Measurements from ENCODE around the gene RAB10.
"Not testable (repeated sequence)": the region's sequence is repeated elsewhere in the genome, so short reads cannot be mapped to it uniquely, and the experiment has no call there.

RAB10 gene

DNA sequence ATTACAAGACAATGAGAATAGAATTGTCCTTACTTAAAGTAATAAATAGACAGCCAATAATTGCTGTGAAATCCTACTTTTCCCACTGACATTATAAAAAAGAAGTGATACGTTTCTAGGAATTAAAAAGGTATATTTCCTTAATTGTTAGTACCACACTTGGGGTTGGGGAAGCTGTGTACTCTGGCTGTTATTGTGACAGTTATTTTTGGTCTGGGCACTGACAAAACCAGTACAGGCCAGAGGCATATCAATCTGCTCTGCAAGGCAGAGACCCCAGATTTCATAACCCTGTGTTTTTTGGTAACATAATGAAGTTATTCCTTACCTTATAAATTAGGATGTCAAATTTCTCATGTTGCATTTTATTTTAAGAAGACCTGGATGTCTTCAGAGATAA, 66.5 kb downstream of the RAB10 start:
- DNase-seq: no peak

DNA sequence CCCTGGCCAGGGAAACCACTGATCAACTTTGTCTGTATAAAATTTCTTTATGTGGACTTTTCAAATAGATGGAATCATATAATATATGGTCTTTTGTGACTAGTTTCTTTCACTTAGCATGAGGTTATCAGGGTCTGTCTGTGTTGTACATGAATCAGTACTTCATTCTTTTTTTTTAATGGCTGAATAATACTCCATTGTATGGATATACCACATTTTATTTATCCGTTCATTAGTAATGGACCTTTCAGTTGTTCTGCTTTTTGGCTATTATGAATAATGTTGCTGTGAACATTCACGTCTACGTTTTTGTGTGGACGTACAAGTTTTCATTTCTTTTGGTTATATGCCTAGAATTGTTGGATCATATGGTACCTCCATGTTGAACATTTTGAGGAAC, 69.9 kb downstream of the RAB10 start:
- DNase-seq: no peak

DNA sequence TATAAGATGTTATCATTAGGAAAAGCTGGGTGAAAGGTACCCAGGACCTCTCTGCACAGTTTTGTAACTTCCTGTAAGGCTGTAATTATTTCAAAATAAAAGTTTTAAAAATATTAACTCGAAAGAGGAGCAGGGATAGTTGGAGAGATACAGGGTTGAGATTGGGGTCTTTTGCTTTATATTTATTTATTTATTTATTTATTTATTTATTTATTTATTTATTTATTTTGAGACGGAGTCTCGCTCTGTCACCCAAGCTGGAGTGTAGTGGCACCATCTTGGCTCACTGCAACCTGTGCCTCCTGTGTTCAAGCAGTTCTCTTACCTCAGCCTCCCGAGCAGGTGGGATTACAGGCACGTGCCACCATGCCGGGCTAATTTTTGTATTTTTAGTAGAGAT, 74.8 kb downstream of the RAB10 start:
- not testable (repeated sequence) for DNase-seq

DNA sequence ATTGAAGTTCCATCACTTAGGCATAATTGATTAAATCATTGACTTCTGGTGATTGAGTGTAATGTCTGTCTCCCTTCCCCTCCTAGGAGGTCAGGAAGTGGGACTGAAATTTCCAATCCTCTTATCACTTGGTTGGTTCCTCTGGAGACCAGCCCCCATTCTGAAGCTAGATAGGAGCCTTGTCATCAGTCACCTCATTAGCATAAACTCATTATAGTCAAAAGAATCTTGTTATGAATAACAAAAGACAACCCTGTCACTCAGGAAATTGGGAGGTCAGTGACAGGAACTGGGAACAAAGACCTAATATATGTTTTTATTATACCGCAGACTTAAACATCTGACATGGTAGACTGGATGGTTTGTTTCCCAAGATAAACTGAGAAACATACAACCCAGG, 78.3 kb downstream of the RAB10 start:
- no peak for DNase-seq

DNA sequence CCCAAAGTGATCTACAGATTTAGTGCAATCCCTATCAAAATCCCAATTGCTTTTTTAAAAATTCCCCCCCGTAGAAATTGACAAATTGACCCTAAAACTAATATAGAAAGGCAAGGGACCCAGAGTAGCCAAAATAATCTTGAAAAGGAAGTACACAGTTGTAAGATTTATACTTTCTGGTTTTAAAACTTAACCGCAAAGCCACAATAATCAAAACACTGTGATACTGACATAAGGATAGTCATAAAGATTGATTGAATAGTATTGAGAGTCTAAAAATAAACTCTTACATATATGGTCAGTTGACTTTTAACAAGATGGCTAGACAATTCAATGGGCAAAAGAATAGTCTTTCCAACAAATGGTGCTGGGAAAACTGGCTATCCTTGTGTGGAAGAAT, 80.3 kb downstream of the RAB10 start:
- no peak for DNase-seq

DNA sequence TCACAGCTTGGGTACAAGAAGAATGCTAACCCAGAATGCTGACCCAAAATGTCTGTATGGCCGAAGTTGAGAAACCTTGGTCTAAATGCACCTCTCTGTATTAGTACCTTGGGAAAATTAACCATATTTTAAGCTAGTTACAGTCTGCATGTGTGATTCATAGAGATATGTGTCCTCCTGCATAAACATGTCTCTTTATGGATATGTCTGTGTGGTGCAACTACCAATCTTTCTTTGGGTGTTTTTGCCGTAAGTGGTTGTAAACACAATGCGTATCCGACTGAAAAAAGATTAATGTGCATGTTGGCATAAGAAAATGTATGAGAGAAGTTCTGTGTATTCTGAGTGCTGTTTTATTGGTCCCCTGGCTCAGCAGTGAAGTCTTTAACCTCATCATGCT, 84.8 kb downstream of the RAB10 start:
- no peak for DNase-seq

DNA sequence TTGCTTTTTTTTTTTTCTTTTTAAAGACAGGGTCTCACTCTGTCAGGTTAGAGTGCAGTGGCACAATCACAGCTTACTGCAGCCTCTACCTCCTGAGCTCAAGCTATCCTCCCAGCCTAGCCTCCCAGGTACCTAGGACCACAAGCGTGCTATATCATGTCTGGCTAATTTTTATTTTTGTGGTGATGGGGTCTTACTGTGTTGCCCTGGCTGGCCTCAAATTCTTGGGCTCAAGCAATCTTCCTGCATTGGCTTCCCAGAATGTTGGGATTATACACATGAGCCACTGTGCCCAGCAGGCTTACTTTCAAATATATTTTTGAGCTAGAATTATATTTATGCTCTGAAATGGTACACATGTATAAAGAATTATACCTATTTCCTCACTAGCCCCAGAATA, 85.6 kb downstream of the RAB10 start:
- no peak for DNase-seq

DNA sequence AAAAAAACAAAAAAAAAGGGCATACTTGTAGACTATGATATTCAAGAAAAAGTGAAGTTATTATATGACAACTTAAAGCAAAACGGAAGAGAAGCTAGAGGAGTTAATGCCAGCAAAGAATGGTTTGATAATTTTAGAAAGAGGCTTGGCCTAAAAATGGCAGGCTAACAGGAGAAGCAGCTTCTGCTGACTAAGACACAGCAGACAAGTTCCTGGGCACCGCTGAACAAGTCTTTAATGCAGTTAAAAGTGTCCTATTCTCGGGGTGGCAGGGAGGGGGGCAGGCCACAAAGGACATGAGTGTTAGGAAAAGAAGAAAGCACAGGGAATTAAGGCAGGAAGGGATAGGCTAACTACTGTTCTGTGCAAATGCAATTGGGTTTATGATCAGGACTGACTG, 88.7 kb downstream of the RAB10 start:
- DNase-seq: no peak

DNA sequence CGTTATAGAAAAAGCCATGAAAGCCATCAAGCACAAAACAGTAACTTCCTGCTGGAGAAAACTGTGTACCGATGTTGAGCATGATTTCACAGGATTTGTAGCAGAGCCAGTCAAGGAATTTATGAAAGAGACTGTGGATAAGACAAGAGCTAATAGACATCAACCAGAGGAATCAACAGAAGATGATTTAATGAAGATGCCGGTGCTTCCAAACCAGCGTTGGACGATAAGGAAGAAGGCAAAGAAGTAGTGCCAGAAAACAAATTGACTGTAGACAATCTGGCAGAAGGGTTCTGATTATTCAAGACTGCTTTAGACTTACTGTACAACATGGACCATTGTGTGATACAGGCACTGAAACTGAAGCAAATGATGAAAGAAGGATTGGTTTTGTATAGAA, 89.5 kb downstream of the RAB10 start:
- DNase-seq: no peak

DNA sequence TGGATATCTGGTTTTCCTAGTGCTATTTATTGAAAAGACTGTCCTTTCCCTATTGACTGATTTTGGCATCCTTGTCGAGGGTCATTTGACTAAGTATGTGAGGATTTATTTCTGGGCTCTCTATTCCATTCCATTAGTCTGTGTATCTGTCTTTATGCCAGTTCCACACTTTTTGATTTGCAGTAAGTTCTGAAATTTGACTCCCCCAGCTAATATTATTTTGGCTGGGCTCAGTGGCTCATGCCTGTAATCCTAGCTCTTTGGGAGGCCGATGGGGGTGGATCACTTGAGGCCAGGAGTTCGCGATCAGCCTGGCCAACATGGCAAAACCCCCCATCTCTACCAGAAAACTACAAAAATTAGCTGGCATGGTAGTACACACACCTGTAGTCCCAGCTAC, 92.2 kb downstream of the RAB10 start:
- DNase-seq: no peak

DNA sequence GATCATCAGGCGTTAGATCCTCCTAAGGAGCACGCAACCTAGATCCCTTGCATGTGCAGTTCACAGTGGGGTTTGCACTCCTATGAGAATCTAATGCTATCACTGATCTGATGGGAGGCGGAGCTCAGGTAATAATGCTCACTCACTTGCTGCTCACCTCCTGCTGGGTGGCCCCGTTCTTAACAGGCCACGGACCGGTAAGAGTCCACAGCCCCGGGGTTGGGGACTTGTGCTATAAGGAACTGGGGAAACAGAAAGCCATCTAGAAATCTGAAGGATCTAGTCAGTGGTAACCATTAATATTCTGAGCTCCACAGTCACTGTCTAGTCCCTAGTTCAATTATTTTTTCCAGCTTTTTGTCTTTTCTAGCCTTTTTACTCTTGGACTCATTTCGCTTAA, 94.3 kb downstream of the RAB10 start:
- DNase-seq: no peak

DNA sequence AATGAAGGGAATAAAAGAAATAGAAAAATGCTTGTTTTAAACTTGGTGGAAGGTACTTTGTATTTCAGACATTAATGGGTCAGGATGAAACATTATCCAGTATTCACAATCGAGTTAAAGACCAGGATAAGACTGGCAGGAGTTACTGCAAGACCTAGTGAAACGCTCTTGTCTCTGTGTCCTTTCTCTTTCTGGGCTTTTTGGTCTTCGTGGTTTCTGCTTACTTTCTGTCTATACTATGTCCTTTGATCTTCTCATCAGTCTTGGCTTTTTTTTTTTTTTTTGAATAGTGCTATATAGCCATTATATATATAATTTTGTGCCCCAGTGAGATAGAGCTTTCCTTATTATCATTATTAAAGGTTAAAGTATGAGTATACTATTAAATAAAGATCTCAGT, 96.9 kb downstream of the RAB10 start:
- no peak for DNase-seq

DNA sequence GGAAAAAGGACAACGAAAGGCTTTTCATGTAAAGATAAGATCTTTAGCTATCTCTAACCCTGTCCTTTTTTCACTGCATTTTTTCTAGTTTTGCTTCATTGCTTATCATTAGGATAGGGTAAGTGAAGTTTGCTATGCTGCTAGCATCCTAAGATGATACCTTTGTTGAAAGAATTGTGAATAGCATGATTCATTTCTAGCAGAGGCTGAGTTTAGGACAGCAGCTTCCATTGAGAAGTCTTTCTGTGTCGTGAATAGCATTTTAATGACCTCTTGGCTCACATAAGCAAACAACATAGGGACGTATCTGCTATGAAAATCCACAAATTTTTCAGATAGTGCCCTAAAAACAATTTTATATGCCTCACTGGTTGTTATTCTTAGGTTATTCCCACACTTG, 102.6 kb downstream of the RAB10 start:
- DNase-seq: no peak

DNA sequence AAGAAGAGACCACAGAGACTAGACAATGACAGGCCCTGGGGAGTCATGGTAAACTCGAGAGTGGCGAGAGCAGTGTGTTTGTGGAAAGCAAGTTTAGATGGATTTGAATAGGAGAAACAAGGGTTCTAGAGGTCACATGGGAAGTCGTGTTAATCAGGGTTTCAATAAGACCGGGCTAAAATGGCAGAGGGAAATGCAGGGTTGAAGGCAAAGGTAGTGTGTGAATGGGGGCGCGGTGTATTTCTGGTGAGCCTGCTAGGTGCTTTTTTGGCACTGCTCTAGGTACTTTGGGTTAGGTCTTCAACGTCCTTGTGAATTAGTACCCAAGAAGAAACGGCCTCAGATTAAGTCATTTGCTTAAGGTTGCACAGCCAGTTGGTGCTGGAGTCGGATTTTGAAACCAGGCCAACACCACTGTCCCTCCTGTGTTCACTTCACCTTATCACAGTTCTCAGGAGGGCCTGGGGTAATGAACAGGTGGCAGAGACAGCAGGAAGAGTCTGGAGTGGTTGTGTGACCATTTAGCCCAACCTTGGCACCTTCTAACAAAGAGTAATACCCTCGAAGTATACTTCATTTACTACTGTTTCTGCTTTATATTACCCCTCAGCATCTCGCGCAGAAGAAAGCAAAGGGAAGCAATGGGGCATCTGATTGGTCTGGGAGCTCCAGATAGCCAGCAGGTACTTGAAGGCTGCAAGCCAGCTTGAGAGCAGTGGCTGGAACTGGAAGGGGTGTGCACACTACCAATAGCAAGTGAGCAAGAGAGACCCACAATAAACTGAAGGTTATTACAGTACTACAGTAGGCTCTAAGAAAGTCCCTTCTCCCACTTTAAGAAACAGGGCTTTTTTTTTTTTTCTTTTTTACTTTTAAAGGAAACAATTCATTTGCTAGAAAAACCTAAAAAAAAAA, 105.6 kb downstream of the RAB10 start:
- DNase-seq: no peak

DNA sequence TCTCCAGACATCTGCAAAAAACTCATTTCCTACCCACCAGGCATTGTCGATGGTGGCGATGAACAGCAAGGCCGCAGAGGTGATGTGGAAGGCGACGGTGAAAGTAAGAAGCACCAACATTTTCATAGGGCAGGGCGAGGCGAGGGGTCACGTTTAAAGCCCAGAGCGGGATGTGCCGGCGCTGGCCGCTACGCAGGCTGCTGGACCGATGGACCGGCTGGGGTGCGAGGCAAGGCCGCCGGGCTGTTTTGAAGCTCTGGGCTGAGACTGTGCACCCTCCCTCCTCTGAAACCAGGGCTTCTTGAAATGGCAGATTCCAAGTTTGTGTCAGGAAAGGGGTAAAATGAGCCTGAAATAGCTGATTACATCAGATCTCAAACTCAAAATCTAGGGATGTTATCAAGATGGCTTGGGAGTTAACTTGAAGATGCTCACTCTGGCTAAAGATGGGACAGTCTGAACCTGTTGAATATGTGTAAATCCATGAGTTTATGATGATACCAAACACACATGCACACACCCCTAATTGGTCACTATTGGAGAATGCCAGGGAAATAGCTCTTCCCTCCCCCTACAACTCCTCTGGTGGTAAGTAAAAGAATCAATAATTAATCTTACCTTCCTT, 107.4 kb downstream of the RAB10 start:
- no peak for DNase-seq

DNA sequence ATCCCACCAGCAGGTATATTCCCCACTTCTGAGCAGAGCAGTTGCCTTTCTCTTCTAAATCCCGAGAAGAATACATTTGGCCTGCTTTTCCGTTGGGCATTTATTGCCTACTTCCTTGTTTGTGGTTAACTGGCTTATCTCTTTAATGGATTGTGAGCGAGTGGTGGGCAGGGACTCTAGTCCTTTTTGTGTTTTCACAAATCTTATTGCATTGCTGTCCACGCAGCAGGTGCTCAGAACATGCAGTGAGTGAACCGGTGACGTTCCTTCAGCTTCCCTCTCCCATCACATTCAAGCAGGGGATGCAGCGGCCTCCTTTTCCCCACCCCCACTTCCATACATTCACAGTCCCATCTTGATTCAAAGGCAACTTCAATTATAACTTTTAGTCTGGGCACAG, 110.1 kb downstream of the RAB10 start:
- no peak for DNase-seq

DNA sequence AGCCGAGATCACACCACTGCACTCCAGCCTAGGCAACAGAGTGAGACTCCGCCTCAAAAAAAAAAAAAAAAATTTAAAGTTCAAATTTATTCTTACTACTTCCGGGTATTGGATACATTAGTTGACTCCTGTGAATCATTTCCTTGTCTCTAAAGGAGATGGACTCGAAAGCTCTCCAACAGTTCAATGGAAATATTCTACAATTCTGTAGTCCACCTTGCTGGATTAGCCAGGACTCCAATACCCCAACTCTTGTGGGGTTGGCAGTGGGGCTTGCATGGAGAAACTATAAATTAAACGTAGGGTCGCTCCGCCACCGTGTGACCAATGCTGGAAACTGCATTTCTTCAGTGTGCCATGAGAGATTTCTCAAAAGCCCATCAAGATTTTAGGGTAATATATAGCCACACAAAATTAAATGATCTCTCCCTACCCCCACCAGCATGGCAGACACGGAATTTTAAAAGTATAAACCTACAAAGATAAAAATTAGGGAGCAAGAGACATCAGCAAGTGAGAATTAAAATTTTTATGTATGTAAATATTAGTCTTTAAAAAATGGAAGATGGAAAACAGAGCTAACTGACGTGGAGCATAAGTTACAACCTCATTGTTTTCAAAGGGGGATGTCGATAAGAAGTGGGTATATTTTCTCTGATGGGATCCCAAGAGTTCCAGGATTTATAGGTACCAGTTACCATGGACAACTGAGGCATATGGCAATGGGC, 111.2 kb downstream of the RAB10 start:
- peak; percentile 56 for DNase-seq

DNA sequence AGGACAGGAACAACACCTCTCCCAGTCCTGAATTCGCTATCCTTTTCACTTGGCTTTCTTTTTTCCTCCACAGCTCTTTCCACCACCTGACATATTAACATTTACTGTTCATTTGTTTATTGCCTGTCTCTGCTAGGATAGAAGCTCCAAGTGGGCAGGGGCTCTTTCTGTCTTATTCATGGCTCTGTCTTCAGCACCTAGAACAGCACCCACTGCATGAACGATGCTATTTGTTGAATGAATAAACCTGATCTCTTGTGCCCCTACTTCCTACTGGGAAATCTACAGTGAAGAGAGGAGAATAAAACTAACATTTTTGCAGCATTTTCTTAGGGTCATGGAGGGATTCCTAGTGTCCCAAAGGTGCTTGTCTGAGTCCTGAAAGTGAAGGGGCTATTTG, 114.6 kb downstream of the RAB10 start:
- DNase-seq: no peak

DNA sequence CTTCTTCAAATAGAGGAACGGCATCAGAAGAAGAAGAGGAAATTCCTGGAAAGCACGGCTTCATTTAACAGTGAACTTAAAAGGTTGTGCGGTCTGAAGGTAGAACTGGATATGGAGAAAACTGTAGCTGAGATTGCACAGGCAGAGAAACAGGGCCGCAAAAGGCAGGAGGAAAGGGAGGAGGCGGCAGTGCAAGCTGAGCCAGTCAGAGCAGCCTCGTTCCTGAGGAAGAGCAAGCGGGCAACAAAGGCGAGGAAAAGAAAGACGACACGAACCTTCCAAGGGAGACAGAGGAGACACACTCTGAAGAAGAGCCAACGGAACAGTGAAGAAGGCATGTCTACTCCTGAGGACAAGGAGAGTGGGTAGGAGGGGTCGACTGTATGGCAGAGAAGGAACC, 116.4 kb downstream of the RAB10 start:
- DNase-seq: no peak

DNA sequence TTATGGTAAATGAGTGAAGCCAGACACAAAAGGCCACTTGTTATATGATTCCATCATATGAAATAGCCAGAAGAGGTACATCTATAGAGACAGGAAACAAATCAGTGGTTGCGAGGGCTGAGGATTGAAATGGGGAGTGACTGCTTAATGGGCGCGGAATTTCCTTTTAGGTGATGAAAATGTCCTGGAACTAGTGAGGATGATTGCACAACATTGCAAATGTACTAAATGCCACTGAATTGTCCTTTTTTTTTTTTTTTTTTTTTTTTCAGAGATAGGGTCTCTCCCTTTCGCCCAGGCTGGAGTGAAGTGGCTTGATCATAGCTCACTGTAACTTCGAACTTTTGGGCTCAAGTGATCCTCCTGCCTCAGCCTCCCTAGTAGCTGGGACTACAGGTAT, 123.7 kb downstream of the RAB10 start:
- DNase-seq: no peak

DNA sequence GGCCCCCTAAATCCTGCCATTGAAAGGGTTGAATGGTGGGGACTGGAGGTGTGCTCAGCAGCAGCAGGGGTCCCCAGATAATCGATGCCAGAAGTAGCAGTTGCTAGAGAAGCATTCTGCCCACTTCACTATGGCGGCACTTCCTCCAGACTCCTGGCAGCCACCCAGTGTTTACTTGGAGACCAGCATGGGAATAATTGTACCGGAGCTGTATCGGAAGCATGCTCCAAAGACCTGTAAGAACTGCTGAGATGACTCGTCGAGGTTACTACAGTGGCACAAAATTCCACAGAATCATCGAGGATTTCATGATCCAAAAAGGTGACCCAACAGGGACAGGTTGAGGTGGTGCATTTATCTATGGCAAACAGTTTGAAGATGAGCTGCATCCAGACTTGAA, 128.0 kb downstream of the RAB10 start:
- DNase-seq: no peak

DNA sequence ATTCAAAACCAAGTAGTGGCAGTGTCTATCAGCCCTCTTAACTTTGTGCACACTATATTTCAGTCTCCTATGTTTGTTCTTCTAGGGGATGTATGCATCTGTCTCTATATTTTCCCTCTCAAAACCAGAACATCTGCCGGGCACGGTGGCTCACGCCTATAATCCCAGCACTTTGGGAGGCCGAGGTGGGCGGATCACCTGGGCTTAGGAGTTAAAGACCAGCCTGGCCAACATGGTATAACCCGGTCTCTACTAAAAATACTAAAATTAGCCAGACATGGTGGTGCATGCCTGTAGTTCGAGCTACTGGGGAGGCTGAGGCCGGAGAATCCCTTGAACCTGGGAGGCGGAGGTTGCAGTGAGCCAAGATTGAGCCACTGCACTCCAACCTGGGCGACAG, 129.1 kb downstream of the RAB10 start:
- DNase-seq: no peak

DNA sequence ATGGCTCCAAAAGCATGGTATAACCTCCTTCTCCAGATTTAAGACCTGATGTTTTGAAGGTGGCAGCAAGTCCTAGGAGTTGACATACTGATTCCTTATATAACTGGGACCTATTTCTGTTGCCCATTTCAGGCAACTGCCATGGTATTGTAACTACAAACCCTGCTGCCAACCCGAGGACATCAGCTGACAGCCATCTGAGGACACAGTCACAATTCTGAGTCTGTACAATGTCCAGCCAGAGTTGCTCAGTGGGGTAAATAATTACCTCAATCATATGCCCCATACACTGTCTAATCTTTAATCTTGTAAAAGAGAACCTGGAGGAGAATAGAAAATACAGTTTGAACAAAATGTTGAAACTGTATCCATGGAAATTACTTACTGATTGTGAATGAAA, 130.3 kb downstream of the RAB10 start:
- no peak for DNase-seq

DNA sequence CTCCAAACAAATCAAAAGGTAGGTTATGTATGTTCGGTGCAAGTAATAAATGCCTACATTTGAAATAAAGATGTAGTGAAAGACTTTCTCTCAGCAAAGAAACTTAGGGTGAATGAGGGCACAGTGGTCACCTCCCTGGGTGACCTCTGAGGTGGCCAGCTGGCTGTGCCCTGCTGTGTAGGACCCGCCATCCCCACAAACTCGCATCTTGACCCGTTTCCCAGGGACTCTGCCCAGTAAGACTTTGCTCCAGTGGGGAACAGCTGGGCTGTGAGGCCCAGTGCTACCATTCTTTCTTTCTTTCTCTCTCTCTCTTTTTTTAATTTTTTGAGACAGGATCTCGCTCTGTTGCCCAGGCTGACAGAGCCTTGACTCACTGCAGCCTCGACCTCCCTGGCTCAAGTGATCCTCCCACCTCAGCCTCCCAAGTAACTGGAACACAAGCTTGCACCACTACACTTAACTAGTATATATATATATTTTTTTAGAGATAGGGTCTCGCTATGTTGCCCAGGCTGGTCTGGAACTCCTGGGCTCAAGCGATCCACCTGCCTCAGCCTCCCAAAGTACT, 130.8 kb downstream of the RAB10 start:
- no peak for DNase-seq

Measured in CD4-positive, alpha-beta T cell treated with Interferon gamma for 1 hour (primary cell).